NCI-H1694 (cell line): ENCODE measurements around the gene TRMT61A.
A peak's percentile ranks its signal among the peaks of the same experiment; 100 is the strongest.

ENCODE experiments used
- DNase-seq: peaks from one replicate; lab custom pipeline; 2025; lab: John Stamatoyannopoulos, UW

The TRMT61A gene

DNA sequence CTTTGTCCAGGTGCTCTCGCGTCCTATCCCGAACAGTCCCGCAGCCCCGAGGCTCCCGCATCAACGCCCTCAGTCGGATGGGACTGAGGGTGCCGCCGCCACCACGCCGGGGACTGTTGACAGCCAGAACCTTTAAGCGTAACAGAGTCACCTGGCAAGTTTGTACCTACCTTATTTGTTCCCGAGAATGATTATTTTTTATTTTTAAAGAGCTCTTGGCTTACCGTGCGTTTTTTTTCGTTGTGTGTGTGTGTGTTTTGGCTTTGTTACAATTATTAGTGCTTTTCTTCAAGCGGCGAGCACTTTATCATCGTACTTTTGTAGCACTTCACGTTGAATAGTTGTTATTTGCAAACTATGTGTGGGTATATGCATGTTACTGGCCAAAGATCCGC lies 34.2 kb downstream of the TRMT61A start:
- no peak for DNase-seq

GRCh38 chr14:103563844-103564505 lies 35.0 kb downstream of the TRMT61A start:
- no peak for DNase-seq

GRCh38 chr14:103568952-103569351 lies 40.0 kb downstream of the TRMT61A start:
- no peak for DNase-seq

- DNase-seq, result no peak
Observed at GRCh38 chr14:103569408-103569807, 40.4 kb downstream of the TRMT61A start.

DNA sequence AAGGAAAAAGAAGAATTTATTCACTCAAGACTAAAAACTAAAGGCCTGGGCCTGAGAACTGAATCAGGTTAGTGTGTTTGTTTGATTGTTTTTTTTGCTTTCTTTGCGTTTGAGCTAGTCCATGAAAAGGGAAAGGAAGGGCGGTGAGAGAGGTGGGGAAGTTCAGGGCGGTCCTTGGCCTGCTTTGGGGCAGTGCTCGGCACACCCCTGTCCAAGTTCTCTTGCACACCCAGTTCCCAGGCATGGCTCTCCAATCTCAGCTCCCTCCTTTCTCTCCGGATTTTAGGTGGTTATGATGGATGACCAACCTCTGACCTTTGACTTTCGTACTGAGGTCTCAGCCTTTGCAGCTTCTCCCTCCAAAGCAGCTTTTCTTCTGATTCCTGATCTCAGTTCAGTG lies 45.1 kb downstream of the TRMT61A start:
- DNase-seq, result no peak

GRCh38 chr14:103574707-103575285 lies 45.8 kb downstream of the TRMT61A start:
- DNase-seq, result no peak

DNA sequence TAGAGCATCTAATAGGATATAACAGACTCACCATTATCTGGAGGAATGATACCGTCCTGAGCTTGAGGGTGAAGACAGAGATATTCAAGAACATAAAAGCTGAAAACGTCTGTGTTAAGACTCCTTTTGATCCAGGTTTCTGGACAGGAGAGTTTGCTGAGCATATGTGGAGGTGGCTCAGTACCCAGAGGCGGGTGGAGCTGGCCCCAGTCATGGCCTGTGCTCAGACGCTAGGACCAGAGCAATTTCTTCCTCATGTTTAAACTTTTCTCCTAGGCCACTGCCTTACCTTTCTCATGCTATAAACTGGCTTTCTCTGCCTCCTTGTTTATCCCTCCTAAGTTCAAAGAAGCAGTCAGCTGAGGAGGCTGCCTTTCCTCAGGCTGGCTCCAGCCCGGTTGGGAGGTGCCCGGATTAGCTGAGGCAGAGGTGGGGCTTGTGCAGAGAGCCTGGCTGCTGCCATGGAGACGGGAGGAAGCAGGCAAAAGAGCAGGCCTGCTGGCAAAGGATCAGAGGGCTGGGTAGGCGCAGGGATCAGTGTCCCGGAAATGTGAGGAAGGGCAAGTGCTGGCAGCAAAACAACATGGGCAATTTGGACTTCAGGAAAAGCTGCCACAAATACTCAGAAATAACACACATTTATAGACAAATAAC lies 47.5 kb downstream of the TRMT61A start:
- DNase-seq, result peak; percentile 96

DNA sequence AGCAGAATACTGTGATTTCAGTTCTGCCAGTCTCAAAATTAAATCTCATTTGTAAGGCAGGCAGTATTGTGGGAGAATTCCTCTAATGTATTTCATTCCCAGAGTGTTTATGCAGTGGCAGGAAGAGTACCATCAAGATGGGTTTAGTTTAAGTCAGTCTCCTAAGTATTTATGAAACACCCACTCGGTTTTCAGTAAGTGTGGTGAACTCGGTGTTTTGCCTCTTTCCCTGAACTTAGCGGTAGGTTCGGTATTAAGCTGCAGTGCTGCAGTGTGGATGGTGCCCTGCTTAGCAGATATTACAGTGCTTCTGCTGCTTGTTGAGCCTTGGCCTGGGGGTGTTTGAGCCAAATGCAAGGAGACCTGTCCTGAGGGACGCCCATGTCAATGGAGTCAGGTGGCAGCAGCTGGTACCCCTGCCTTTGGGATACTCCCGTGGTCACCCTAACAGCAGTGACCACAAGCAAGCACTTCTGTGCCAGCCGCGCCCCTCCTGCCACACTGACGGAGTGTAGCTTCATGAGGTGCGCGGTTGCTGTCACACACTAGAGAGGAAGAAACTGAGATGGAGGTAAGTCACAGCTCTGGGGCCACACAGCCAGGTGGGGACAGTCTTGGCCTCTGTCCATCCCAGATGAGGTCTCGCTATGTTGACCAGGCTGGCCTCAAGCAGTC lies 49.5 kb downstream of the TRMT61A start:
- DNase-seq, result no peak

DNA sequence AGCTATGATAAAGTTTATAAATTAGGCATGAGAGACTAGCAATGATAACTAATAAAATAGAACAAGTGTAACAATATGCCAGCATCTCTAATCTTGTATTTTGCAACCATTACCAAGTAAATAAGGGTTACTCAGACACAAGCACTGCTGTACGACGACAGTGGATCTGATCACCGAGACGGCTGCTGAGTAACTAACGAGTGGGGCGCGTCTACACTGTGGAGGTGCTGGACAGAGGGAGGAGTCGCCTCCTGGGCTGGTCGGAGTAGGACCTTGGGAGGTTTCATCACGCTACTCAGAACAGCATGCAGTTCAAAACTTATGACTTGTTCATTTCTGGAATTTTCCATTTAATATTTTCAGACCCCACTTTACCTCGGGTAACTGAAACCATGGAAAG lies 52.2 kb downstream of the TRMT61A start:
- no peak for DNase-seq

- no peak for DNase-seq
Observed at GRCh38 chr14:103581954-103582703, 53.1 kb downstream of the TRMT61A start.

GRCh38 chr14:103584326-103584915 lies 55.4 kb downstream of the TRMT61A start:
- DNase-seq, result no peak
